Central memory CD8-positive, alpha-beta T cell (primary cell): ENCODE measurements around the gene PRR20A.

Source experiments
- ATAC-seq: fragments of 150-1000 bp; cut with Tn5 transposase; replicated peaks from 2 replicates; pipeline ENCODE4 v1.10.0; 2022; ENCODE audit warnings: mild to moderate bottlenecking, moderate FRiP score, moderate number of reproducible peaks; ENCODE audit not compliant: poor library complexity, severe bottlenecking; ENCODE audit errors: extremely low read depth
- DNase-seq, 2 donors: peaks; one replicate each; pipeline ENCODE4 v3.0.0; 2021; ENCODE audit warnings: low spot score in 2 of 2
- H3K27ac Mint-ChIP-seq: one replicate; pipeline ENCODE4 v1.8.0; 2022; ENCODE audit warnings: low read depth, mild to moderate bottlenecking, moderate library complexity, mixed read lengths
- H3K27me3 Mint-ChIP-seq: one replicate; pipeline ENCODE4 v1.8.0; 2022; ENCODE audit warnings: mixed read lengths
- H3K36me3 Mint-ChIP-seq: one replicate; pipeline ENCODE4 v1.8.0; 2022; ENCODE audit warnings: mild to moderate bottlenecking, moderate library complexity, mixed read lengths; ENCODE audit not compliant: insufficient read depth
- H3K4me1 Mint-ChIP-seq: one replicate; pipeline ENCODE4 v1.8.0; 2022; ENCODE audit warnings: mixed read lengths
- H3K4me3 Mint-ChIP-seq: one replicate; pipeline ENCODE4 v1.8.0; 2022; ENCODE audit warnings: mild to moderate bottlenecking, moderate library complexity, mixed read lengths
- H3K9me3 Mint-ChIP-seq: one replicate; pipeline ENCODE4 v1.8.0; 2022; ENCODE audit warnings: mixed read lengths

The PRR20A gene

DNA sequence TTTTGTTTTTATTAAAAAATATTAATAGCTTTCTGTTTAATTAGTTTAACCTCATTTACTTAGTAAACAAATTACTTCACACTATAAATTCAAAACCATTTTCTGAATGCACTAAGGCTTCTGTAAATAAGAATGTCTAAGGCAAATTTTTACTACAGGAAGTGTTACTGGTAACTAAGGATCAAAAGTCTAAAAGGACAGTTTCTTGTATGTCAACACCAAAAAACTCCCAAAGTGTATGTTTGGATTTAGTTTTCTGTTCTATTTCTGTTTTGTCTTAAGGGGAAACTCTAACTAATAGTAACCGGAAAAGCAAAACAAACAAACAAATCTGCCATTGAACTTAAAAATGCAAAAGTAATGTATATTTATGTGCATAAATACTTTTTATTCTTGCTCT is 50.9 kb downstream of the PRR20A start:
- no peaks in the 10 kb centered on the region for H3K27me3 Mint-ChIP-seq
- no peaks in the 10 kb centered on the region for H3K9me3 Mint-ChIP-seq
- H3K4me1 Mint-ChIP-seq = no peaks in the 10 kb centered on the region
- H3K4me3 Mint-ChIP-seq = no peak overlapping the region
- DNase-seq = no peak
- H3K27ac Mint-ChIP-seq = no peak overlapping the region
- no peak for ATAC-seq
- H3K36me3 Mint-ChIP-seq = no peaks in the 10 kb centered on the region
